H1 (cell line): ENCODE data around the gene MILR1. TPM values are rescaled to one million over a fixed set of nuclear protein-coding genes. Genes with fewer than 3 reads are reported as not detected.

Experiments
- BACH1 ChIP-seq: IDR thresholded peaks from 2 replicates; pipeline ENCODE4 v1.6.1; 2012; ENCODE audit warnings: low read length, improper control_type of control experiment
- CEBPB ChIP-seq: IDR thresholded peaks from 2 replicates; pipeline ENCODE4 v1.6.1; 2012; ENCODE audit warnings: low read depth, low read length
- CHD1 ChIP-seq: IDR thresholded peaks from 2 replicates; pipeline ENCODE4 v1.6.1; 2012; ENCODE audit warnings: low read depth, low read length, improper control_type of control experiment
- GABPA ChIP-seq: IDR thresholded peaks from 2 replicates; pipeline ENCODE4 v1.6.1; 2011; ENCODE audit warnings: mild to moderate bottlenecking, low read length, moderate library complexity, borderline replicate concordance; ENCODE audit not compliant: insufficient read depth
- JUND ChIP-seq: IDR thresholded peaks from 2 replicates; pipeline ENCODE4 v1.6.1; 2011; ENCODE audit warnings: mild to moderate bottlenecking, improper control_type of control experiment, low read length
- NANOG ChIP-seq: IDR thresholded peaks from 2 replicates; pipeline ENCODE4 v1.6.1; 2011; ENCODE audit warnings: low read length, low read depth, mild to moderate bottlenecking, inconsistent platforms; ENCODE audit not compliant: insufficient read depth, poor library complexity, severe bottlenecking
- SIRT6 ChIP-seq: IDR thresholded peaks from one replicate; pipeline ENCODE4 v1.7.1; 2012; ENCODE audit warnings: low read length, inconsistent platforms
- polyA plus RNA-seq, 7 experiments: library from polyadenylated mRNA; depleted of rRNA in 3 of 7; stranded (reverse) in 5 of 7; unstranded in 2 of 7; fragments of >200 nt in 5 of 7; fragments of 200-250 nt in 2 of 7; gene quantifications; 1 replicate in 5 of 7; 2 replicates in 1 of 7; 4 replicates in 1 of 7; pipeline versions ENCODE4 v1.2.1 to v1.2.3, GENCODE V29; 2011 to 2013; ENCODE audit warnings: missing spikeins in 2 of 7, mixed read lengths in 2 of 7
- total RNA-seq: library from RNA; stranded (reverse); fragmentation: NEBNext Ultra II Directional; extraction: Animal tissue kit (Norgen Biotek cat#: 25700); gene quantifications from 2 replicates; pipeline ENCODE4 v1.2.1, GENCODE V29; 2021
- TF ChIP-seq, protein P1 (sequence below): IDR thresholded peaks from 2 replicates; pipeline ENCODE4 v1.6.1; 2011; ENCODE audit warnings: low read length, improper control_type of control experiment

MILR1 gene
- total and polyA plus RNA-seq, 2 of the 8 experiments (the other 6 are each of a cell fraction or from before 2014, with no cell fraction given), result not detected

DNA sequence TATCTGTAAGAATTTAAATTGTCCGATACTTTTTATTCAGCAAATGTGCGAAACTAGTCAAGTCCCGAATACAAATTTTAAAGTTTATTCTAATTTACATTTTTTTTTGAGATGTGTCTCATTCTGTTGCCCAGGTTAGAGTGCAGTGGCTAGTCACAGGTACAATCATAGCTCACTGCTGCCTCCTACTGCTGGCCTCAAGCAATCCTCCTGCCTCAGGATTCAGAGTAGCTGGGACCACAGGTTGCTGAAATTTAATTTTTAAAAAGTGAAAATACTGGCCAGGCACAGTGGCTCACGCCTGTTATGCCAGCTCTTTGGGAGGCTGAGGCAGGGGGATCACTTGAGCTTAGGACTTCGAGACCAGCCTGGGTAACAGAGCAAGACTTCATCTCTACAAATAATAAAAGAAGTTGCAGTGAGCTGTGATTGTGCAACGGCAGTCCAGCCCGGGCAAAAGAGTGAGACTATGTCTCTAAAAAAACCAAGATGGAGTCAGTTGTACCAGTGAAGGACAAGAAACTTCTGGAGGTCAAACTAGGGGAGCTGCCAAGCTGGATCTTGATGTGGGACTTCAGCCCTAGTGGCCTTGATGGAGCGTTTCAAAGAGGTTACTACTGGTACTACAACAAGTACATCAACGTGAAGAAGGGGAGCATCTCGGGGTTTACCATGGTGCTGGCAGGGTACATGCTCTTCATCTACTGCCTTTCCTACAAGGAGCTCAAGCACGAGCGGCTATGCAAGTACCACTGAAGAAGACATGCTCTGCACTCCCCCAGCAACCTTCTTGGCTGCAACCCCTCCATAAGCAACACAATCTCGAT, 42.3 kb downstream of the MILR1 start (continued):
- TF ChIP-seq BACH1 (no peak), NANOG (no peak), JUND (no peak), SIRT6 (no peak), CEBPB (no peak), GABPA (no peak), CHD1 (no peak)
- TF ChIP-seq, protein P1, sequence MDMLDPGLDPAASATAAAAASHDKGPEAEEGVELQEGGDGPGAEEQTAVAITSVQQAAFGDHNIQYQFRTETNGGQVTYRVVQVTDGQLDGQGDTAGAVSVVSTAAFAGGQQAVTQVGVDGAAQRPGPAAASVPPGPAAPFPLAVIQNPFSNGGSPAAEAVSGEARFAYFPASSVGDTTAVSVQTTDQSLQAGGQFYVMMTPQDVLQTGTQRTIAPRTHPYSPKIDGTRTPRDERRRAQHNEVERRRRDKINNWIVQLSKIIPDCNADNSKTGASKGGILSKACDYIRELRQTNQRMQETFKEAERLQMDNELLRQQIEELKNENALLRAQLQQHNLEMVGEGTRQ, result no peak
